ENCODE measurements around the gene RAD50.

Gene RAD50

GRCh38 chr5:132595624-132596023 lies 38.8 kb downstream of the RAD50 start:
- TF ChIP-seq EZH2phosphoT487 (IDR thresholded peaks at IDR 0.05; ENCODE audit: borderline replicate concordance, low read length) = no peak
- TF ChIP-seq, protein P1, sequence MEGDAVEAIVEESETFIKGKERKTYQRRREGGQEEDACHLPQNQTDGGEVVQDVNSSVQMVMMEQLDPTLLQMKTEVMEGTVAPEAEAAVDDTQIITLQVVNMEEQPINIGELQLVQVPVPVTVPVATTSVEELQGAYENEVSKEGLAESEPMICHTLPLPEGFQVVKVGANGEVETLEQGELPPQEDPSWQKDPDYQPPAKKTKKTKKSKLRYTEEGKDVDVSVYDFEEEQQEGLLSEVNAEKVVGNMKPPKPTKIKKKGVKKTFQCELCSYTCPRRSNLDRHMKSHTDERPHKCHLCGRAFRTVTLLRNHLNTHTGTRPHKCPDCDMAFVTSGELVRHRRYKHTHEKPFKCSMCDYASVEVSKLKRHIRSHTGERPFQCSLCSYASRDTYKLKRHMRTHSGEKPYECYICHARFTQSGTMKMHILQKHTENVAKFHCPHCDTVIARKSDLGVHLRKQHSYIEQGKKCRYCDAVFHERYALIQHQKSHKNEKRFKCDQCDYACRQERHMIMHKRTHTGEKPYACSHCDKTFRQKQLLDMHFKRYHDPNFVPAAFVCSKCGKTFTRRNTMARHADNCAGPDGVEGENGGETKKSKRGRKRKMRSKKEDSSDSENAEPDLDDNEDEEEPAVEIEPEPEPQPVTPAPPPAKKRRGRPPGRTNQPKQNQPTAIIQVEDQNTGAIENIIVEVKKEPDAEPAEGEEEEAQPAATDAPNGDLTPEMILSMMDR (IDR thresholded peaks at IDR 0.05; ENCODE audit: low read depth, low read length, poor library complexity, severe bottlenecking) = no peak
- no peaks in the 10 kb centered on the region for H3K27me3 ChIP-seq (ENCODE audit: control insufficient read depth, low read length)
- H3K9me2 ChIP-seq (replicated peaks; ENCODE audit: control insufficient read depth, low read length) = no peaks in the 10 kb centered on the region
- no peak overlapping the region for H3K4me3 ChIP-seq (ENCODE audit: low read length)
- H3K4me2 ChIP-seq (ENCODE audit: low read length) = no peak overlapping the region
- 0 out of 2 replicates have a peak, but pooled peaks cover 2% of the 10 kb centered on the region for H4K20me1 ChIP-seq (ENCODE audit: control insufficient read depth, insufficient read depth, low read depth, low read length)
- no peaks in the 10 kb centered on the region for H3F3A ChIP-seq (ENCODE audit: control insufficient read depth, insufficient read depth)
- H3K9me3 ChIP-seq (ENCODE audit: control insufficient read depth, insufficient read depth, low read length) = no peaks in the 10 kb centered on the region
- H3K27ac ChIP-seq (ENCODE audit: low read depth, low read length) = no peak overlapping the region
- H3K36me3 ChIP-seq (ENCODE audit: control insufficient read depth, low read length) = peaks cover 94% of the 10 kb centered on the region
- no peaks in the 10 kb centered on the region for H3K79me2 ChIP-seq (ENCODE audit: control insufficient read depth, low read length)
- no peaks in the 10 kb centered on the region for H3K4me1 ChIP-seq (ENCODE audit: control insufficient read depth, low read length)

DNA sequence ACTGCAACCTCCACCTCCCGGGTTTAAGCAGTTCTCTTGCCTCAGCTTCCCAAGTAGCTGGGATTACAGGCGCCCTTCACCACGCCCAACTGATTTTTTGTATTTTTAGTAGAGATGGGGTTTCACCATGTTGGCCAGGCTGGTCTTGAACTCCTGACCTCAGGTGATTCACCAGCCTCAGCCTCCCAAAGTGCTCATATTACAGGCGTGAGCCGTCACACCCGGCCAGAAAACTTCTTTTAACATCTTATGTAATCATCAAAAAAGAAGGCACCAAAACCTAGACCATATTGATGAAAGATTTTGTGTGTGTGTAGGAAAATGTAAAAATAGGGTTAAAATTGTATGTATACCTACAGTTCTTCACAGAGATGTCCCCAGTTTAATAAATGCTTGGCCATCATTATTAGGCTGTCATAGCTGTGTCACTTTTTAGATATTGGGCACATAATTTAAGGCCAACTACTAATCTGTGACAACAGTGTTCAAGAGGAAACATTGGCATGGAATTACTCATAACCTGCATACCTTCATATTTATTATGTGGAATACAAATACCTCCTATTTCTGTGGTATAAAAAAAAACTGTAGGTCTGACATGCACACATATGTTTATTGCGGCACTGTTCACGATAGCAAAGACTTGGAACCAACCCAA lies 44.4 kb downstream of the RAD50 start:
- Histone ChIP-seq H3F3A (ENCODE audit: control insufficient read depth, insufficient read depth) (no peaks in the 10 kb centered on the region), H3K27ac (ENCODE audit: low read depth, low read length) (no peak overlapping the region), H3K27me3 (ENCODE audit: control insufficient read depth, low read length) (no peaks in the 10 kb centered on the region), H3K9me3 (ENCODE audit: control insufficient read depth, insufficient read depth, low read length) (no peaks in the 10 kb centered on the region), H3K4me2 (ENCODE audit: low read length) (no peak overlapping the region), H4K20me1 (ENCODE audit: control insufficient read depth, insufficient read depth, low read depth, low read length) (no peaks in the 10 kb centered on the region), H3K4me3 (ENCODE audit: low read length) (no peak overlapping the region), H3K79me2 (ENCODE audit: control insufficient read depth, low read length) (no peaks in the 10 kb centered on the region), H3K9me2 (replicated peaks; ENCODE audit: control insufficient read depth, low read length) (no peaks in the 10 kb centered on the region), H3K36me3 (ENCODE audit: control insufficient read depth, low read length) (peaks cover 82% of the 10 kb centered on the region), H3K4me1 (ENCODE audit: control insufficient read depth, low read length) (no peaks in the 10 kb centered on the region)
- TF ChIP-seq, protein P1 (IDR thresholded peaks at IDR 0.05; ENCODE audit: low read depth, low read length, poor library complexity, severe bottlenecking) = no peak
- no peak for TF ChIP-seq EZH2phosphoT487 (IDR thresholded peaks at IDR 0.05; ENCODE audit: borderline replicate concordance, low read length)

GRCh38 chr5:132607095-132607494 lies 50.3 kb downstream of the RAD50 start:
- Histone ChIP-seq H3K79me2 (ENCODE audit: control insufficient read depth, low read length) (no peaks in the 10 kb centered on the region), H3K9me2 (replicated peaks; ENCODE audit: control insufficient read depth, low read length) (no peaks in the 10 kb centered on the region), H4K20me1 (ENCODE audit: control insufficient read depth, insufficient read depth, low read depth, low read length) (no peaks in the 10 kb centered on the region), H3K27me3 (ENCODE audit: control insufficient read depth, low read length) (no peaks in the 10 kb centered on the region), H3K27ac (ENCODE audit: low read depth, low read length) (no peak overlapping the region), H3K4me3 (ENCODE audit: low read length) (no peak overlapping the region), H3K9me3 (ENCODE audit: control insufficient read depth, insufficient read depth, low read length) (no peaks in the 10 kb centered on the region), H3K36me3 (ENCODE audit: control insufficient read depth, low read length) (peaks cover 74% of the 10 kb centered on the region), H3K4me2 (ENCODE audit: low read length) (no peak overlapping the region), H3F3A (ENCODE audit: control insufficient read depth, insufficient read depth) (no peaks in the 10 kb centered on the region), H3K4me1 (ENCODE audit: control insufficient read depth, low read length) (no peaks in the 10 kb centered on the region)
- TF ChIP-seq, protein P1 (IDR thresholded peaks at IDR 0.05; ENCODE audit: low read depth, low read length, poor library complexity, severe bottlenecking) = no peak
- TF ChIP-seq EZH2phosphoT487 (IDR thresholded peaks at IDR 0.05; ENCODE audit: borderline replicate concordance, low read length) = no peak

All from DOHH2 (cell line).